Activated naive CD8-positive, alpha-beta T cell (primary cell): ENCODE measurements around the gene PNLIPRP2.

Source experiments
- H3K27ac Mint-ChIP-seq: one replicate; pipeline ENCODE4 v1.8.0; 2021; ENCODE audit warnings: mixed read lengths
- H3K27me3 Mint-ChIP-seq: one replicate; pipeline ENCODE4 v1.8.0; 2021; ENCODE audit warnings: mixed read lengths
- H3K36me3 Mint-ChIP-seq: one replicate; pipeline ENCODE4 v1.8.0; 2021; ENCODE audit warnings: mixed read lengths
- H3K4me1 Mint-ChIP-seq: one replicate; pipeline ENCODE4 v1.8.0; 2021; ENCODE audit warnings: low read depth, mixed read lengths
- H3K4me3 Mint-ChIP-seq: one replicate; pipeline ENCODE4 v1.8.0; 2021; ENCODE audit warnings: mild to moderate bottlenecking, mixed read lengths
- H3K9me3 Mint-ChIP-seq: one replicate; pipeline ENCODE4 v1.8.0; 2021; ENCODE audit warnings: low read depth, mixed read lengths

The PNLIPRP2 gene

GRCh38 chr10:116606061-116606483 is 14.7 kb upstream of the PNLIPRP2 start:
- no peaks in the 10 kb centered on the region for H3K4me1 Mint-ChIP-seq
- H3K27ac Mint-ChIP-seq = no peak overlapping the region
- H3K27me3 Mint-ChIP-seq = peaks cover 18% of the 10 kb centered on the region
- H3K36me3 Mint-ChIP-seq = no peaks in the 10 kb centered on the region
- no peak overlapping the region for H3K4me3 Mint-ChIP-seq
- H3K9me3 Mint-ChIP-seq = no peaks in the 10 kb centered on the region

- peaks cover 18% of the 10 kb centered on the region for H3K27me3 Mint-ChIP-seq
Measured at GRCh38 chr10:116607336-116607735, 13.4 kb upstream of the PNLIPRP2 start.

GRCh38 chr10:116608686-116609594 is 11.8 kb upstream of the PNLIPRP2 start:
- no peaks in the 10 kb centered on the region for H3K36me3 Mint-ChIP-seq
- H3K4me3 Mint-ChIP-seq = peak overlapping the region; percentile 10
- H3K4me1 Mint-ChIP-seq = no peaks in the 10 kb centered on the region
- H3K9me3 Mint-ChIP-seq = no peaks in the 10 kb centered on the region
- H3K27me3 Mint-ChIP-seq = peaks cover 18% of the 10 kb centered on the region
- H3K27ac Mint-ChIP-seq = no peak overlapping the region

More at GRCh38 chr10:116607336-116607735, 13.4 kb upstream of the PNLIPRP2 start:
- Mint-ChIP-seq H3K27ac (no peak overlapping the region), H3K4me3 (no peak overlapping the region), H3K36me3 (no peaks in the 10 kb centered on the region), H3K4me1 (no peaks in the 10 kb centered on the region), H3K9me3 (no peaks in the 10 kb centered on the region)

GRCh38 chr10:116610443-116611152 is 10.2 kb upstream of the PNLIPRP2 start:
- Mint-ChIP-seq H3K4me1 (no peaks in the 10 kb centered on the region), H3K9me3 (no peaks in the 10 kb centered on the region), H3K27me3 (peaks cover 20% of the 10 kb centered on the region), H3K27ac (no peak overlapping the region), H3K4me3 (no peak overlapping the region), H3K36me3 (no peaks in the 10 kb centered on the region)

GRCh38 chr10:116611153-116611545 is 9.6 kb upstream of the PNLIPRP2 start:
- H3K4me3 Mint-ChIP-seq = no peak overlapping the region

GRCh38 chr10:116612107-116612769 is 8.5 kb upstream of the PNLIPRP2 start:
- Mint-ChIP-seq H3K27me3 (peaks cover 20% of the 10 kb centered on the region), H3K36me3 (no peaks in the 10 kb centered on the region), H3K4me1 (no peaks in the 10 kb centered on the region)

More at GRCh38 chr10:116611153-116611545, 9.6 kb upstream of the PNLIPRP2 start:
- peaks cover 20% of the 10 kb centered on the region for H3K27me3 Mint-ChIP-seq
- no peaks in the 10 kb centered on the region for H3K36me3 Mint-ChIP-seq
- H3K4me1 Mint-ChIP-seq = no peaks in the 10 kb centered on the region
- no peak overlapping the region for H3K27ac Mint-ChIP-seq
- no peaks in the 10 kb centered on the region for H3K9me3 Mint-ChIP-seq

GRCh38 chr10:116613471-116613870 is 7.3 kb upstream of the PNLIPRP2 start:
- no peaks in the 10 kb centered on the region for H3K9me3 Mint-ChIP-seq
- H3K4me1 Mint-ChIP-seq = no peaks in the 10 kb centered on the region
- H3K27ac Mint-ChIP-seq = no peak overlapping the region
- H3K27me3 Mint-ChIP-seq = peaks cover 24% of the 10 kb centered on the region
- no peaks in the 10 kb centered on the region for H3K36me3 Mint-ChIP-seq
- H3K4me3 Mint-ChIP-seq = no peak overlapping the region

More at GRCh38 chr10:116612107-116612769, 8.5 kb upstream of the PNLIPRP2 start:
- Mint-ChIP-seq H3K4me3 (no peak overlapping the region), H3K27ac (no peak overlapping the region), H3K9me3 (no peaks in the 10 kb centered on the region)

- peaks cover 17% of the 10 kb centered on the region for H3K27me3 Mint-ChIP-seq
- no peak overlapping the region for H3K27ac Mint-ChIP-seq
- H3K36me3 Mint-ChIP-seq = no peaks in the 10 kb centered on the region
Measured at GRCh38 chr10:116614796-116615195, 6.0 kb upstream of the PNLIPRP2 start.

GRCh38 chr10:116615199-116615776 is 5.5 kb upstream of the PNLIPRP2 start:
- Mint-ChIP-seq H3K4me3 (no peak overlapping the region), H3K4me1 (no peaks in the 10 kb centered on the region), H3K27me3 (peaks cover 15% of the 10 kb centered on the region), H3K36me3 (no peaks in the 10 kb centered on the region), H3K9me3 (no peaks in the 10 kb centered on the region), H3K27ac (no peak overlapping the region)

More at GRCh38 chr10:116614796-116615195, 6.0 kb upstream of the PNLIPRP2 start:
- Mint-ChIP-seq H3K9me3 (no peaks in the 10 kb centered on the region), H3K4me3 (no peak overlapping the region), H3K4me1 (no peaks in the 10 kb centered on the region)

- no peaks in the 10 kb centered on the region for H3K9me3 Mint-ChIP-seq
- no peak overlapping the region for H3K27ac Mint-ChIP-seq
- no peak overlapping the region for H3K4me3 Mint-ChIP-seq
- peaks cover 19% of the 10 kb centered on the region for H3K27me3 Mint-ChIP-seq
- no peaks in the 10 kb centered on the region for H3K4me1 Mint-ChIP-seq
- no peaks in the 10 kb centered on the region for H3K36me3 Mint-ChIP-seq
Measured at GRCh38 chr10:116621476-116621875, 723 bp downstream of the PNLIPRP2 start.

GRCh38 chr10:116621934-116622655 is 1.3 kb downstream of the PNLIPRP2 start:
- Mint-ChIP-seq H3K27me3 (peaks cover 22% of the 10 kb centered on the region), H3K4me3 (no peak overlapping the region), H3K36me3 (no peaks in the 10 kb centered on the region), H3K9me3 (no peaks in the 10 kb centered on the region), H3K4me1 (no peaks in the 10 kb centered on the region), H3K27ac (no peak overlapping the region)

GRCh38 chr10:116625845-116626244 is 5.1 kb downstream of the PNLIPRP2 start:
- no peaks in the 10 kb centered on the region for H3K36me3 Mint-ChIP-seq
- peaks cover 23% of the 10 kb centered on the region for H3K27me3 Mint-ChIP-seq
- no peaks in the 10 kb centered on the region for H3K4me1 Mint-ChIP-seq
- no peak overlapping the region for H3K27ac Mint-ChIP-seq
- no peaks in the 10 kb centered on the region for H3K9me3 Mint-ChIP-seq
- no peak overlapping the region for H3K4me3 Mint-ChIP-seq

GRCh38 chr10:116626815-116627214 is 6.1 kb downstream of the PNLIPRP2 start:
- Mint-ChIP-seq H3K4me1 (no peaks in the 10 kb centered on the region), H3K27ac (no peak overlapping the region), H3K36me3 (no peaks in the 10 kb centered on the region), H3K27me3 (peaks cover 23% of the 10 kb centered on the region), H3K4me3 (no peak overlapping the region), H3K9me3 (no peaks in the 10 kb centered on the region)

GRCh38 chr10:116627386-116627933 is 6.7 kb downstream of the PNLIPRP2 start:
- Mint-ChIP-seq H3K9me3 (no peaks in the 10 kb centered on the region), H3K4me1 (no peaks in the 10 kb centered on the region), H3K27ac (no peak overlapping the region), H3K4me3 (no peak overlapping the region), H3K27me3 (peaks cover 17% of the 10 kb centered on the region), H3K36me3 (no peaks in the 10 kb centered on the region)
